OCI-M2 (cell line): ENCODE measurements around the gene BECN2.
"Not testable (repeated sequence)": the region's sequence is repeated elsewhere in the genome, so short reads cannot be mapped to it uniquely, and the experiment has no call there.

Experiments used
- DNase-seq: peaks from one replicate; lab custom pipeline; 2025; ENCODE audit not compliant: unreplicated experiment; lab: John Stamatoyannopoulos, UW

Gene BECN2

DNA sequence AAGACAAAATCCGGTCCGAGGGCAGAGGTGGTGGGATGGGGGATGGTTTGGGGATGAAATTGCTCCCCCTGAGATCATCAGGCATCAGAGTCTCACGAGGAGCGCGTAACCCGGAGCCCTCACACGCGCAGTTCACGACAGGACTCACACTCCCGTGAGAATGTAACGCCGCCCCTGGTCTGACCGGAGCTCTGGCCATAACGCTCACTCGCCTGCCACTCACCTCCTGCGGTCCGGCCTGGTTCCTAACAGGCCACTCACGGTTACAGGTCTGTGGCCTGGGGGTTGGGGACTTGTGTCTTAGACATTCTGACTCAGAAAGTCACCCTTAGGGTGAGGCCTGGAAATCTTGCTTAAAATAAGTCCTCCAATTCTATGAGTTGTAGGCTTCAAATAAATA, 21.5 kb downstream of the BECN2 start:
- DNase-seq: no peak

DNA sequence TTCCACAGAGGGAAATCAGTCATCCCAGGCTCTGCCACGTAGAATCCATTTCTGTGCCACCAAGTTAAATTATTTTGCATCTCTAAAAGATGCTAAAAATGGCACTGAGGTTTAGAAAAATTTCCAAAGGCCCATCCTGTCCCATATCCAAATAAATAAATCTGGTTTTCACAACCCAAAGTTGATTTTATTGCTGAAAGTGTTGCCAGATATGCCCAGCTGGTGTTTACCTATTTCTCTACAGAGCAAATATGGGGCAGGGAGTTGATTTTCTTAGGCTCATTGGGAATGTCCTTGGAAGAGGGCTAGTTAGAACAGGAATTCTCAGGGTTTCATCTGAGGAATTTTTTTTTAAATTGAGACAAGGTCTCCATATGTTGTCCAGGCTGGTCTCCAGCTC, 22.4 kb downstream of the BECN2 start:
- DNase-seq: no peak

DNA sequence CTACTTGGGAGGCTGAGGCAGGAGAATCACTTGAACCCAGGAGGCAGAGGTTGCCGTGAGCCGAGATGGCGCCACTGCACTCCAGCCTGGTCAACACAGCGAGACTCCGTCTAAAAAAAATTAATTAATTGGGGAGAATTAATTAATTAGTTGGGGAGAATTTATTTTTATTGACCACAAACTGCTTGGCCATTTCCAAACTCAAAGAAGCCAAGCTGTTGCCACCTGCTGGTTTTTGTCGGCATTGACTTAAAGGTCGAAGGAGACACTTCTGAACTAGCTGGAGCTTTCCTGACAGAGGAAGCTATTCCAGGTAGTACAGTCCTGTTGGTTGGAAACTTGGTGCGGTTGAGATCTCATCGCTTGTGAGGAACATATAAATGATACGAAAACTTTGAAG, 28.2 kb downstream of the BECN2 start:
- no peak for DNase-seq

- not testable (repeated sequence) for DNase-seq
Observed at GRCh38 chr1:241988389-241988930, 30.9 kb downstream of the BECN2 start.

DNA sequence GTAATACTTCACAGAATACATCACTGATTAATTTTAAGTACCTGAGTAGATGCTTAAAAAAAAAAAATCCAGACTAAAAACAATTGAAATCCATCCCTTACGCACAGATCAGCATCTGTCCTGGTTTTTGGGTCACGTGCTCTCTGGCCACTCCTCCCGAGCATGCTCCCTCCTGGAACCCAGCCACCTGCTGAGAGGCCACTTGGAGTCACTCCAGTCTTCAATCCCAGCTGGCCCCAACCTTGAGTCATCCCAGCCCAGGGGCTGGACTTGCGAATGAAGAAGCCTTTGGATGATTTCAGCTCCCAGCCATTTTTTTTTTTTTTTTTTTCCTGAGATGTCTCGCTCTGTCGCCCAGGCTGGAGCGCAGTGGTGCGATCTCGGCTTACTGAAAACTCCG, 32.5 kb downstream of the BECN2 start:
- DNase-seq: no peak

DNA sequence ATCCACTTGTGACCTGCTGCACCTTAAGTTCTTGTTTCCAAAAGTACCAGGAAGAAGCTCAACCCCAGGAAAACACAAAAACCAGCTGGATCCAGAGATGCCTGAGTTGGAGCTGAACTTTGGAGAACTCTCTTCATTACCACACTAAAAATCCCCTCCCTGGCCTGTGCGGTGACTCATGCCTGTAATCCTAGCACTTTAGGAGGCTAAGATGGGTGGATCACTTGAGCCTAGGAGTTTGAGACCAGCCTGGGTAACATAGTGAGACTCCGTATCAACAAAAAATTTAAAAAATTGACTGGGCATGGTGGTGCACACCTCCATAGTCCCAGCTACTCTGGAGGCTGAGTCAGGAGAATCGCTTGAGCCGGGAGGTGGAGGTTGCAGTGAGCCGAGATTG, 35.2 kb downstream of the BECN2 start:
- DNase-seq: no peak

DNA sequence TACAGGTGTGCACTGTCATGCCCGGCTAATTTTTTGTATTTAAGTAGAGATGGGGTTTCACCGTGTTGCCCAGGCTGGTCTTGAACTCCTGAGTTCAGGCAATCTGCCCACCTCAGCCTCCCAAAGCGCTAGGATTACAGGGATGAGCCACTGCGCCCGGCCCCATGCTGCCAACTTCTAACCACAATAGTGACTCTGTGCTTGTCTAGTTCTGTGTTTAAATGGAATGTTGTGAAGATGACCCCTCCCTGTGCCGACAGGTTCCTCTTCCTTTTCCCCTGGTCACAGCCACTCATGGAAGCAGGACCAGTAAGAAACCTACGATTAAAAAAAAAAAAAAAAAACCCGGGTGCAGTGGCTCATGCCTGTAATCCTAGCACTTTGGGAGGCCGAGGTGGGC, 36.6 kb downstream of the BECN2 start:
- no peak for DNase-seq

- DNase-seq: no peak
Observed at GRCh38 chr1:241997401-241997998, 39.9 kb downstream of the BECN2 start.

DNA sequence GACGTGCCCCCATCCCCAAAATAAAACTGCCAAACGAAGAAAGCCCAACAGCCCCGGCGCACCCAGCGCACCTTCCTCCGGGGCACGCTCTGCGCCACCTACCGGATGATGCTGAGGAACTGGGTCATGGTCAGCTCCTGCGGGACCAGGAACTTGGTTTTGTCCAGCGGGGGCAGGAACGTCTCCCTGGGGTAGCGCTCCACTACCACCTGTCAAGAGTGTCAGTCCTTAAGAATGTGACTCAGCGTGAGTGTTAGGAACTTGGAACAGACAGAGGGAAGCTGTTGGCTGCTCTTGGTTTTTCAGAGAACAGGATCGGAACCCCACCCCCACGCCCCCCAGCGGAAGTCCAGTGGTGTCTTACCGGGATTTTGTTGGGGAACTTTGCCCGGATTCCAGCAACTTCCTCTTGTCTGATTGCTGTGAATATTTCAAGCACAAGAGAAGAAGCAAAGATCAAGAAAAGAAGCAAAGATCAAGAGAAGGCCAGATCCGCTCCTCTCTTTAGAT, 40.9 kb downstream of the BECN2 start:
- no peak for DNase-seq

DNA sequence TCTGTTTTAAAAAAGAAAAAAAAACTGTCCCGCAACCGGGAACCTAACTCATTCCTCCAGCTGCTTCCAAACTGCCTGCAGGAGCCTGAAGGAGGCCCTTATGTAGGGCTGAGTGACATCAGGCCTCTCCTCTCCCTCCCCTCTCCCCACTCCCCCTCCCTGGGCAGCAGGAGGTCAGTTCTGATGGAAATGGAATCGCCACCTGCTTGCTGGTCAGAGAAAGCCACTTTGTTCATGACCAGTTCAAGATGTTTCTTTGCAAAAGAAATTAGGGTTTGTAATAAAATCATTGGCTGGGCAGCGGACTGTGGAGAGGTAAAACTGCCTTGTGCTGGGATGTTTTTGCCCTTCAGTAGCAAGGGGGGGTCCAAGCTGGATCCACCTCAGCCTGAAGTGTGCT, 41.5 kb downstream of the BECN2 start, which contains the start of gene MAP1LC3C:
Gene MAP1LC3C, minus strand, starts transcription at position 73 of the 400 bp plus-strand sequence. CDS start 90 bp downstream, outside the sequence.
- DNase-seq: no peak

- DNase-seq: no peak
Observed at GRCh38 chr1:242000434-242000833, 42.9 kb downstream of the BECN2 start.

- DNase-seq: no peak
Observed at GRCh38 chr1:242002072-242002471, 44.5 kb downstream of the BECN2 start.

- no peak for DNase-seq
Observed at GRCh38 chr1:242002510-242002909, 44.9 kb downstream of the BECN2 start.

- no peak for DNase-seq
Observed at GRCh38 chr1:242004751-242005495, 47.4 kb downstream of the BECN2 start.

GRCh38 chr1:242005866-242006535, 48.4 kb downstream of the BECN2 start:
- no peak for DNase-seq

- no peak for DNase-seq
Observed at GRCh38 chr1:242006976-242007375, 49.4 kb downstream of the BECN2 start.
